ENCODE data around the gene OSBP. TPM values are rescaled to one million over a fixed set of nuclear protein-coding genes. Genes with fewer than 3 reads are reported as not detected.

The OSBP gene
- total and polyA plus RNA-seq, 9 of the 15 experiments (the other 6 are each of a cell fraction or from before 2014, with no cell fraction given), result 11.7 to 49.0 (median 28.7) TPM

DNA sequence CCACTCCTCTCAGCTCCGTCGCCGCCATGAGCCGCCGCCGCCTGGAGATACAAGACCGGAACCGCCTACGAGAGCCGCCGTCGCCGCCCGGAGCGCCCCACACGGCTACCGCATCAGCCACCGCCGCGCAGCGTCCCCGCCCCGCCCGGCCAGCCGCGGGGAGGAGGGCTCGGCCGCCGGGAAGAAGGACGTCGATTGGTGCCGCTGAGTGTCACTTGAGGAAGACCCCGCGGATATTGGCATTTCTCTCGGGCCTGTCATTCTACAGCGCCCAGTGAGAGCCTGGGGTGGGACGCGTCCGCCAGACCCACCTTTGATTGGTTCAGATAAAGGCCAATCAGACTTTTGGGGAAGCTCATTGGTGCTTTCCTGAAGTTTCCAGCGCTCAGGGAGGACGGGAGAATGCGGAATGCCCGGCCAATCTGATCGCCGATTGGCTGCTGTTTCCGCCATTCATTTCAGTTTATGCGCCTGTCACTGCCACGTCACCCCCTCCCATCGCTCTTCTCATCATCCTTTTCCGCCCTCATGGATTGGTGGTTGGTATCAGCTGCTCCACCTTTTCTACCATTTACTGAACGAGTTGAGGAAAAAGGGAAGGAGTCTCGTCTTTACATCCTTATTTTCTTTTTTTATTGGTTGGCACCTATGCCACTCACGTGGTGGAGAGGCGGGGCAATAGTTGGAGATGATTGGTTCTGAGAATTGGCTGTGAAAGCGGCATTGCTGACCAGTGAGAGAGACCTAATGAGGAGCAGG, at the start of gene OSBP (continued):
- TF ChIP-seq, protein P1, sequence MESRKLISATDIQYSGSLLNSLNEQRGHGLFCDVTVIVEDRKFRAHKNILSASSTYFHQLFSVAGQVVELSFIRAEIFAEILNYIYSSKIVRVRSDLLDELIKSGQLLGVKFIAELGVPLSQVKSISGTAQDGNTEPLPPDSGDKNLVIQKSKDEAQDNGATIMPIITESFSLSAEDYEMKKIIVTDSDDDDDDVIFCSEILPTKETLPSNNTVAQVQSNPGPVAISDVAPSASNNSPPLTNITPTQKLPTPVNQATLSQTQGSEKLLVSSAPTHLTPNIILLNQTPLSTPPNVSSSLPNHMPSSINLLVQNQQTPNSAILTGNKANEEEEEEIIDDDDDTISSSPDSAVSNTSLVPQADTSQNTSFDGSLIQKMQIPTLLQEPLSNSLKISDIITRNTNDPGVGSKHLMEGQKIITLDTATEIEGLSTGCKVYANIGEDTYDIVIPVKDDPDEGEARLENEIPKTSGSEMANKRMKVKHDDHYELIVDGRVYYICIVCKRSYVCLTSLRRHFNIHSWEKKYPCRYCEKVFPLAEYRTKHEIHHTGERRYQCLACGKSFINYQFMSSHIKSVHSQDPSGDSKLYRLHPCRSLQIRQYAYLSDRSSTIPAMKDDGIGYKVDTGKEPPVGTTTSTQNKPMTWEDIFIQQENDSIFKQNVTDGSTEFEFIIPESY (CRISPR knock-in tag; IDR thresholded peaks at IDR 0.05), result peak; percentile 34; the same call in 1 of the 2 replicates
- TF ChIP-seq ATF7 (IDR thresholded peaks at IDR 0.05) (peak; percentile 97), SIX5 (IDR thresholded peaks at IDR 0.05; ENCODE audit: borderline replicate concordance in 1 of 2, insufficient read depth in 1 of 2, low read depth in 1 of 2, low read length in 2 of 2) (peak in 1 of 2 experiments; percentile 28; a peak in 1 of 4 replicates)
- TF ChIP-seq, protein P2, sequence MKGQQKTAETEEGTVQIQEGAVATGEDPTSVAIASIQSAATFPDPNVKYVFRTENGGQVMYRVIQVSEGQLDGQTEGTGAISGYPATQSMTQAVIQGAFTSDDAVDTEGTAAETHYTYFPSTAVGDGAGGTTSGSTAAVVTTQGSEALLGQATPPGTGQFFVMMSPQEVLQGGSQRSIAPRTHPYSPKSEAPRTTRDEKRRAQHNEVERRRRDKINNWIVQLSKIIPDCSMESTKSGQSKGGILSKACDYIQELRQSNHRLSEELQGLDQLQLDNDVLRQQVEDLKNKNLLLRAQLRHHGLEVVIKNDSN (CRISPR knock-in tag; IDR thresholded peaks at IDR 0.05), result peak; percentile 89

DNA sequence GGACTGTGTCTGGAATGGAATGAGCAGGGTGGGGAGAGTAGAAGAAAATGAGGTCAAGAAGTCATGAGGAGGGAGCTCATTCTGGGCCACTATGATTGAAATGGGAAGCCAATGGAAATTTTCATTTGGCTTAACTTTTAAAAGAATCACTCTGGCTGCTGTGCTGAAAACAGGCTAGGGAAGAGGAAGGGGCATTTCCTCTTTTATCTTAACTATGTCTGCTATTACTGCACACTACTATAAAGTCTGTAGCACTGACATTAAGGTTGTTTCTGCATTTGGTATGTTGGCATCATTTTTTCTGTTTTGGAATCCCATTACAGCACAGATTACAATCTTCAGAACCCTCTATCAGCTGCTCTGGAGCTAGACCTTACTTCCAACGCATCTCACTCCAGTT, 45.0 kb upstream of the OSBP start:
- FAIRE-seq, result peak; percentile 23
- CTCF ChIA-PET (ENCODE audit: low intra/inter-chr PET ratio), result no interaction called here
- in situ Hi-C loops (cut with MboI), result no loop called here

More for the DNA sequence above, 45.0 kb upstream of the OSBP start:
- Histone ChIP-seq H3K36me3 (ENCODE audit: control insufficient read depth, insufficient read depth, low read length) (peaks cover 91% of the 10 kb centered on the region), H3K4me2 (ENCODE audit: insufficient read depth, low read length) (no peak overlapping the region), H3K9me1 (ENCODE audit: control insufficient read depth, insufficient read depth, low read length) (no peaks in the 10 kb centered on the region), H3K9me3 (replicated peaks; ENCODE audit: control insufficient read depth, insufficient read depth, low read depth, low read length) (no peaks in the 10 kb centered on the region), H4K20me1 (replicated peaks; ENCODE audit: control insufficient read depth, insufficient read depth, low read length) (no peaks in the 10 kb centered on the region), H2AFZ (ENCODE audit: low read depth, low read length) (no peak overlapping the region), H3K4me3 (no peak overlapping the region), H3K27me3 (ENCODE audit: control insufficient read depth in 2 of 2, insufficient read depth in 2 of 2, low read length in 2 of 2) (no peaks in the 10 kb centered on the region), H3K27ac (ENCODE audit: extremely low read depth, low read depth, low read length) (no peak overlapping the region), H3K9ac (ENCODE audit: insufficient read depth in 1 of 2, low read depth in 2 of 2, low read length in 2 of 2) (no peak overlapping the region), H3K79me2 (ENCODE audit: control insufficient read depth, insufficient read depth, low read length) (peaks cover 46% of the 10 kb centered on the region), H3K4me1 (replicated peaks in 1 of 2; ENCODE audit: control insufficient read depth in 2 of 2, insufficient read depth in 2 of 2, low read length in 2 of 2) (no peaks in the 10 kb centered on the region)
- ATAC-seq (no peak), DNase-seq (ENCODE audit: extremely low read depth in 1 of 4, low spot score in 3 of 4) (no peak)
- 53% methylated on average over 1 of the region's 1 CpG for WGBS (ENCODE audit: insufficient coverage, low coverage, missing lambda C conversion rate)
- 0 out of 2 replicates have a peak, but pooled peaks have one; percentile 32 for TF ChIP-seq SPI1 (IDR thresholded peaks at IDR 0.05; ENCODE audit: borderline replicate concordance, low read depth, low read length)
- no peak for TF ChIP-seq ZNF830 (CRISPR knock-in tag; IDR thresholded peaks at IDR 0.05)
- POLR2A ChIA-PET, result no interaction called here
- BruUV-seq (replicated peaks), result no TSS peak
- intact Hi-C loops (cut with micrococcal nuclease), result loop anchor here (1.0 kb wide), 1 partner anchor 7 kb away; no protein-coding TSS in a partner anchor

Measured in K562 (cell line).